Endodermal cell (in vitro differentiated cells): ENCODE data around the gene CBR1. TPM values are rescaled to one million over a fixed set of nuclear protein-coding genes. Genes with fewer than 3 reads are reported as not detected.

Experiments used
- DNase-seq: peaks from one replicate; pipeline ENCODE4 v3.0.0-alpha.2; 2017
- H3K27ac ChIP-seq: 2 replicates; pipeline ENCODE4 v1.5.1; 2013; ENCODE audit warnings: mild to moderate bottlenecking, low read depth, low read length, moderate library complexity
- H3K27me3 ChIP-seq: 2 replicates; pipeline ENCODE4 v1.6.1; 2013; ENCODE audit warnings: mild to moderate bottlenecking, low read length, moderate library complexity; ENCODE audit not compliant: insufficient read depth, control insufficient read depth, poor library complexity, severe bottlenecking
- H3K36me3 ChIP-seq: 2 replicates; pipeline ENCODE4 v1.7.0; 2013; ENCODE audit warnings: mild to moderate bottlenecking, low read length, moderate library complexity; ENCODE audit not compliant: control insufficient read depth, insufficient read depth
- H3K4me1 ChIP-seq: one replicate; pipeline ENCODE4 v1.7.0; 2013; ENCODE audit warnings: low read length; ENCODE audit not compliant: control insufficient read depth, insufficient read depth
- H3K4me3 ChIP-seq: 2 replicates; pipeline ENCODE4 v1.5.1; 2013; ENCODE audit warnings: mild to moderate bottlenecking, low read length, moderate library complexity
- H3K9ac ChIP-seq: 2 replicates; pipeline ENCODE4 v1.6.1; 2013; ENCODE audit warnings: mild to moderate bottlenecking, low read length, moderate library complexity; ENCODE audit not compliant: poor library complexity, severe bottlenecking; ENCODE audit errors: extremely low read depth
- H3K9me3 ChIP-seq: 2 replicates; pipeline ENCODE4 v1.6.1; 2013; ENCODE audit warnings: mild to moderate bottlenecking, low read length, moderate library complexity; ENCODE audit not compliant: control insufficient read depth
- H3K27ac Mint-ChIP-seq: 2 replicates; pipeline ENCODE4 v1.8.0; 2020; ENCODE audit warnings: mixed read lengths
- H3K27me3 Mint-ChIP-seq: 2 replicates; pipeline ENCODE4 v1.8.0; 2021; ENCODE audit warnings: mild to moderate bottlenecking, mixed read lengths; ENCODE audit not compliant: insufficient read depth
- H3K36me3 Mint-ChIP-seq: 2 replicates; pipeline ENCODE4 v1.8.0; 2020; ENCODE audit warnings: low read depth, mixed read lengths
- H3K4me1 Mint-ChIP-seq: 2 replicates; pipeline ENCODE4 v1.8.0; 2020; ENCODE audit warnings: mixed read lengths
- H3K4me3 Mint-ChIP-seq: 2 replicates; pipeline ENCODE4 v1.8.0; 2020; ENCODE audit warnings: mild to moderate bottlenecking, moderate library complexity, mixed read lengths
- H3K9me3 Mint-ChIP-seq: 2 replicates; pipeline ENCODE4 v1.8.0; 2020; ENCODE audit warnings: mild to moderate bottlenecking, mixed read lengths
- WGBS, 2 experiments: methylation state at CpG; one replicate each; pipeline versions ENCODE4 v1.1.5 to v1.1.7; 2013; ENCODE audit warnings: missing lambda C conversion rate in 2 of 2, mixed read lengths in 1 of 2; ENCODE audit not compliant: insufficient coverage in 1 of 2, insufficient read length in 1 of 2; 5-methylcytosine and 5-hydroxymethylcytosine counted together
- total RNA-seq, 2 donors: library from RNA; stranded (reverse); fragmentation: NEBNext Ultra II Directional in 1 of 2; extraction: Animal tissue kit (Norgen Biotek cat#: 25700) in 1 of 2; gene quantifications; 2 replicates in 1 of 2; 3 replicates in 1 of 2; pipeline ENCODE4 v1.2.1, GENCODE V29; 2021
- TF ChIP-seq, protein P1 (sequence below): fragments of 200-600 bp; sonication (generic); conservative IDR thresholded peaks from 2 replicates; pipeline ENCODE4 v1.5.0; 2021; ENCODE audit warnings: antibody characterized with exemption, mild to moderate bottlenecking

The CBR1 gene
- total RNA-seq, 2 donors from 2014 or later, result 0.40 to 15.1 TPM

- peaks cover 82% of the 10 kb centered on the region for H3K36me3 ChIP-seq
- H3K27ac Mint-ChIP-seq, result no peak overlapping the region
Measured at GRCh38 chr21:36052860-36053714, 16.7 kb upstream of the CBR1 start.

DNA sequence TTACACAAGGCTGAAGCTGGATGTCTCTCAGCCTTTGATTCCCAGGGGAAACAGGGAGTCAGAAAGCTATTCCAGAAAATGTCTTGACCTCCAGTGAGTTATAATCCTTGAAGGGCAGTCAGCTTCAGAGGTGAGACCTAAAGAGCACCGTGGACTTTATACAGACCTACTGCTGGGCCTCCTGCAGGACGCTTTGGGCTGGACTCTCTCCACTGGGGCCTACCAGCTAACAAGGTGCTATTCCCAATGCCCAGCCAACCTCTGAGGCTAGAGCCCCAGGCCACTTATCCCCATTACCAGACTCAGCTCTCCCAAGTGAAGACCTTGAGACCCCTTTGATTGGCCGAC, 16.1 kb upstream of the CBR1 start:
- Histone ChIP-seq H3K27me3 (no peaks in the 10 kb centered on the region), H3K27ac (no peak overlapping the region), H3K4me3 (no peak overlapping the region), H3K9me3 (no peaks in the 10 kb centered on the region), H3K36me3 (peaks cover 82% of the 10 kb centered on the region), H3K9ac (no peak overlapping the region), H3K4me1 (no peaks in the 10 kb centered on the region)
- H3K36me3 Mint-ChIP-seq, result peaks cover 76% of the 10 kb centered on the region
- H3K27me3 Mint-ChIP-seq, result no peaks in the 10 kb centered on the region
- no peak for DNase-seq
- H3K27ac Mint-ChIP-seq, result no peak overlapping the region
- TF ChIP-seq, protein P1, sequence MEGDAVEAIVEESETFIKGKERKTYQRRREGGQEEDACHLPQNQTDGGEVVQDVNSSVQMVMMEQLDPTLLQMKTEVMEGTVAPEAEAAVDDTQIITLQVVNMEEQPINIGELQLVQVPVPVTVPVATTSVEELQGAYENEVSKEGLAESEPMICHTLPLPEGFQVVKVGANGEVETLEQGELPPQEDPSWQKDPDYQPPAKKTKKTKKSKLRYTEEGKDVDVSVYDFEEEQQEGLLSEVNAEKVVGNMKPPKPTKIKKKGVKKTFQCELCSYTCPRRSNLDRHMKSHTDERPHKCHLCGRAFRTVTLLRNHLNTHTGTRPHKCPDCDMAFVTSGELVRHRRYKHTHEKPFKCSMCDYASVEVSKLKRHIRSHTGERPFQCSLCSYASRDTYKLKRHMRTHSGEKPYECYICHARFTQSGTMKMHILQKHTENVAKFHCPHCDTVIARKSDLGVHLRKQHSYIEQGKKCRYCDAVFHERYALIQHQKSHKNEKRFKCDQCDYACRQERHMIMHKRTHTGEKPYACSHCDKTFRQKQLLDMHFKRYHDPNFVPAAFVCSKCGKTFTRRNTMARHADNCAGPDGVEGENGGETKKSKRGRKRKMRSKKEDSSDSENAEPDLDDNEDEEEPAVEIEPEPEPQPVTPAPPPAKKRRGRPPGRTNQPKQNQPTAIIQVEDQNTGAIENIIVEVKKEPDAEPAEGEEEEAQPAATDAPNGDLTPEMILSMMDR, result no peak
- no peaks in the 10 kb centered on the region for H3K4me1 Mint-ChIP-seq
- no peaks in the 10 kb centered on the region for H3K9me3 Mint-ChIP-seq
- 86 to 92% methylated on average over 3 of the region's 3 CpGs for WGBS, 2 experiments
- no peak overlapping the region for H3K4me3 Mint-ChIP-seq

More at GRCh38 chr21:36052860-36053714, 16.7 kb upstream of the CBR1 start:
- Mint-ChIP-seq H3K36me3 (peaks cover 76% of the 10 kb centered on the region), H3K27me3 (no peaks in the 10 kb centered on the region), H3K4me3 (no peak overlapping the region), H3K9me3 (no peaks in the 10 kb centered on the region), H3K4me1 (no peaks in the 10 kb centered on the region)
- Histone ChIP-seq H3K4me1 (no peaks in the 10 kb centered on the region), H3K27ac (no peak overlapping the region), H3K27me3 (no peaks in the 10 kb centered on the region), H3K4me3 (no peak overlapping the region), H3K9ac (no peak overlapping the region), H3K9me3 (no peaks in the 10 kb centered on the region)
- TF ChIP-seq, protein P1, result no peak
- 95 to 96% methylated on average over 4 to 10 of the region's 10 CpGs for WGBS, 2 experiments
- DNase-seq, result no peak

DNA sequence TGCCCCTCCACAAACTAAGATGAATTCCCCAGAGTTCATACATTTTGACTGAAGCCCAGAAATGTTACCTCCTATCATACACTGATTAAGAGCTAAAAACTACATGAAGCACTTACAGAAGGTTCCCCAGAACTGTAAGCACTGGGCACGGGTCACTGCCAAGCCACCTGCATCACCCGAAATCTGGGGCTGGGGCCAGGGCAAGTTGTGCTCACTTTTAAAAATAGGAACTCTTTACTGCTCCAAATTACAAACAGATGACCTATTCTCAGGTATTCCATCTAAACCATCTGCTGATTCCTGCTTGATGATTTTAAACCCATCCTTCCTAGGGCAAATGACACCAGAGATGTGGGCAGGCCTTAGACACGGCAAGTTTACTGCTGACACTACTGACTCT, 14.3 kb upstream of the CBR1 start:
- H3K27me3 ChIP-seq, result no peaks in the 10 kb centered on the region
- H3K4me1 ChIP-seq, result no peaks in the 10 kb centered on the region
- H3K4me1 Mint-ChIP-seq, result no peaks in the 10 kb centered on the region
- H3K9me3 Mint-ChIP-seq, result no peaks in the 10 kb centered on the region
- no peaks in the 10 kb centered on the region for H3K9me3 ChIP-seq
- 91 to 97% methylated on average over 3 of the region's 3 CpGs for WGBS, 2 experiments
- H3K4me3 ChIP-seq, result no peak overlapping the region
- H3K36me3 Mint-ChIP-seq, result peaks cover 61% of the 10 kb centered on the region
- TF ChIP-seq, protein P1, result no peak
- H3K36me3 ChIP-seq, result peaks cover 65% of the 10 kb centered on the region
- no peak overlapping the region for H3K27ac ChIP-seq
- no peaks in the 10 kb centered on the region for H3K27me3 Mint-ChIP-seq
- H3K27ac Mint-ChIP-seq, result no peak overlapping the region
- H3K4me3 Mint-ChIP-seq, result no peak overlapping the region
- DNase-seq, result no peak
- no peak overlapping the region for H3K9ac ChIP-seq
